HL-60 (cell line): ENCODE measurements around the gene NFE2L1.

Experiments used
- GABPA ChIP-seq: IDR thresholded peaks from 2 replicates; pipeline ENCODE4 v1.6.1; 2012; ENCODE audit warnings: low read depth
- POLR2AphosphoS5 ChIP-seq: IDR thresholded peaks from 2 replicates; pipeline ENCODE4 v1.6.1; 2012; ENCODE audit warnings: low read depth
- REST ChIP-seq: IDR thresholded peaks from 2 replicates; pipeline ENCODE4 v1.6.1; 2012; ENCODE audit warnings: low read depth; ENCODE audit not compliant: insufficient replicate concordance
- SPI1 ChIP-seq: IDR thresholded peaks from 2 replicates; pipeline ENCODE4 v1.6.1; 2012; ENCODE audit warnings: low read depth, mild to moderate bottlenecking, borderline replicate concordance
- TF ChIP-seq, protein P1 (sequence below): IDR thresholded peaks from one replicate; pipeline ENCODE4 v1.5.1; 2011; ENCODE audit warnings: low read length, control low read depth, inconsistent platforms; ENCODE audit not compliant: insufficient read depth

DNA sequence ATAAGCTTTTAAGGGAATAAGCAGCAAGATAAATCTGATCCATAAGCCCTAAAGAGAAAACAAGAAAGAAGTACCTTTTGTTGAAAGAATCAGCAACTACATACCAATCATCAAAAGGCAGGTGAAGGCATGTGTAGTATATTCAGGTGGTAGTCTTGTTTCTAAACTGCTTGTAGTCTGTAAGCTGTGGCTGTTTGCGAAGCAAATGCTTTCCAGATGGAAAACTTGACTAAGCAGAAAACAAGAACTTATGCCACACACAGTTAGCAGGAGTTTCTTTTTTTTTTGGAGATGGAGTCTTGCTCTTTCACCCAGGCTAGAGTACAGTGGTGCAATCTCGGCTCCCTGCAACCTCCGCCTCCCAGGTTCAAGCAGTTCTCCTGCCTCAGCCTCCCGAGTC, 47.5 kb downstream of the NFE2L1 start:
- TF ChIP-seq, protein P1, sequence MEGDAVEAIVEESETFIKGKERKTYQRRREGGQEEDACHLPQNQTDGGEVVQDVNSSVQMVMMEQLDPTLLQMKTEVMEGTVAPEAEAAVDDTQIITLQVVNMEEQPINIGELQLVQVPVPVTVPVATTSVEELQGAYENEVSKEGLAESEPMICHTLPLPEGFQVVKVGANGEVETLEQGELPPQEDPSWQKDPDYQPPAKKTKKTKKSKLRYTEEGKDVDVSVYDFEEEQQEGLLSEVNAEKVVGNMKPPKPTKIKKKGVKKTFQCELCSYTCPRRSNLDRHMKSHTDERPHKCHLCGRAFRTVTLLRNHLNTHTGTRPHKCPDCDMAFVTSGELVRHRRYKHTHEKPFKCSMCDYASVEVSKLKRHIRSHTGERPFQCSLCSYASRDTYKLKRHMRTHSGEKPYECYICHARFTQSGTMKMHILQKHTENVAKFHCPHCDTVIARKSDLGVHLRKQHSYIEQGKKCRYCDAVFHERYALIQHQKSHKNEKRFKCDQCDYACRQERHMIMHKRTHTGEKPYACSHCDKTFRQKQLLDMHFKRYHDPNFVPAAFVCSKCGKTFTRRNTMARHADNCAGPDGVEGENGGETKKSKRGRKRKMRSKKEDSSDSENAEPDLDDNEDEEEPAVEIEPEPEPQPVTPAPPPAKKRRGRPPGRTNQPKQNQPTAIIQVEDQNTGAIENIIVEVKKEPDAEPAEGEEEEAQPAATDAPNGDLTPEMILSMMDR: no peak
- TF ChIP-seq POLR2AphosphoS5 (no peak), SPI1 (no peak), REST (no peak), GABPA (no peak)
